ENCODE data around the gene ACTR5. TPM values are rescaled to one million over a fixed set of nuclear protein-coding genes. Genes with fewer than 3 reads are reported as not detected.
"Not testable (repeated sequence)": the region's sequence is repeated elsewhere in the genome, so short reads cannot be mapped to it uniquely, and the experiment has no call there.

The ACTR5 gene
- total RNA-seq, 2 donors from 2014 or later = 9.6 to 13.8 TPM

DNA sequence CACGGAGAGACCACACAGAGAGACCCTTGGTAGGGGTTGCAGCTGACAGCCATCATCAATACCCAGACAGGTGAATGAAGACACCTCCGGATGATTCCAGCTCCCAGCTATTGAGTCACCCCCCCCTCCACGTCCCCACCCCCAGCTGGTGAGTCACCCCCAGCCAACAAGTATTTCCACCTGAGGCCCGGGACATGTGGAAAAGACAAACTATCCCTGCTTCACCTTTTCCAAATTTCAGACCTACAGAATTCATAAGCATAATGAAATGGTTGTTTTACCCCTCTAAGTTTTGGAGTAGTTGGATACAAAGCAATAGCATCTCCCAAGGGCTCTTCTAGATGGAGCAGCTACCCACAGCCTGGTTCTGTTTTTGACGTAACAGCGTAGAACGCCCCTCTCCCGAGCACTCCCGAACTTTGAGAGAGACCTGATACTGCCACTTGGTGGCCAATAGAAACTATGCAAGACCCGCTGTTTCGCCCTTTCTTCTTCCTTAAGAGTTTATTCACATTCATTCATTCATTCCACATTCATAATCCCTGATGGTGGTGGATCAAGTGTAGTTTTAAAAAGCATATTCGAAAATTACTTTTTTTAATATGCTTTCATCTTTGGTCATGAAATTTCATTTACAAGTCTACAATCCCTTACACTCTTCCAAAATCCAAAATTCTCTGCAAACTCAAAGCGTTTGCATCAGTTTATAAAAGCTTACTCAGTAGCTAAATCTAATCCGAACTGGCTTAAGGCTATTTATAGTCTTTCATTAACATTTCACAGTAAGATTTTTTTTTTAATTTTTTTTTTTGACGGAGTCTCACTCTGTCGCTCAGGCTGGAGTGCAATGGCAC, 42.2 kb downstream of the ACTR5 start:
- Mint-ChIP-seq H3K36me3 (no peaks in the 10 kb centered on the region), H3K9me3 (no peaks in the 10 kb centered on the region), H3K27ac (no peak overlapping the region), H3K27me3 (no peaks in the 10 kb centered on the region), H3K4me1 (ENCODE audit: low read depth in 2 of 2) (peaks cover 12 to 16% of the 10 kb centered on the region in 2 donors), H3K4me3 (no peak overlapping the region)
- ATAC-seq (peak; percentile 68 to 71), DNase-seq (ENCODE audit: low spot score) (no peak)

DNA sequence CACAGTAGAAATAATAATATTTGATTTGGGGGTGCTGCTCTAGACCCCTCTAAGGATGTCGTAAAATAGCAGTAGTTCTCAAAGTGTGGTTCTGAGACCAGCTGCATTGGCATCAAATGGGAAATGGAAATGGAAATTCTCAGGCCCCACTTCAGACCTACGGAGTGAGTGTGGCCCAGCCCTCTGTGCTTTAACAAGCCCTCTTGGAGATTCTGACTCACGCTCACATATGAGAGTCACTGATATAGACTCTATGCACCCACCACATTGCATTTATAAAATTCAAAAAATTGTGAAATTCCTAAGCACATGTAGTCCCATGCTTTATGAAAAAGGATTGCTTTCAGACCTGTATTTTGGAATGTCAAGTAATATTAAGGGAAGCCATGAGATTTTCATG, 43.0 kb downstream of the ACTR5 start:
- DNase-seq (ENCODE audit: low spot score) (no peak), ATAC-seq (no peak)
- H3K27me3 Mint-ChIP-seq = no peaks in the 10 kb centered on the region
- H3K36me3 Mint-ChIP-seq = no peaks in the 10 kb centered on the region
- H3K4me3 Mint-ChIP-seq = no peak overlapping the region
- peaks cover 12 to 16% of the 10 kb centered on the region in 2 donors for H3K4me1 Mint-ChIP-seq (ENCODE audit: low read depth in 2 of 2)
- H3K9me3 Mint-ChIP-seq = no peaks in the 10 kb centered on the region
- H3K27ac Mint-ChIP-seq = no peak overlapping the region

DNA sequence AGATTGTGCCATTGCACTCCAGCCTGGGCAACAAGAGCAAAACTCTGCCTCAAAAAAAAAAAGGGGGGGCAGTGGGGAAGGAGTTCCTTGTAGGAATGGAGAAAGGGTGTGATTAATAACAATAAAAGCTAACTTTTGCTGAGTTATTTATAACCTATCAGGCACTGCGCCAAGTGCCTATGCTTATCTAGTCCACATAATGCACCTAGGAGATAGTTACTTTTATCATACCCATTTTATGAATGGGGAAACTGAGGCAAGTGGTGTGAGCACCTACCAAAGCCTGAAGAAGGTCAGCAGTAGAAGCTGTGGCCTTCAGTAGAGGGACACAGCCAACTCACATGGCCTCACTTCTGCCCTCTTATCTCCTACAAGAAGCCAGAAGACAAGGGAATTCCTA, 43.7 kb downstream of the ACTR5 start:
- no peak for ATAC-seq
- no peaks in the 10 kb centered on the region for H3K27me3 Mint-ChIP-seq
- peaks cover 12 to 16% of the 10 kb centered on the region in 2 donors for H3K4me1 Mint-ChIP-seq (ENCODE audit: low read depth in 2 of 2)
- no peaks in the 10 kb centered on the region for H3K9me3 Mint-ChIP-seq
- H3K27ac Mint-ChIP-seq = no peak overlapping the region
- no peaks in the 10 kb centered on the region for H3K36me3 Mint-ChIP-seq
- no peak for DNase-seq (ENCODE audit: low spot score)
- H3K4me3 Mint-ChIP-seq = no peak overlapping the region

DNA sequence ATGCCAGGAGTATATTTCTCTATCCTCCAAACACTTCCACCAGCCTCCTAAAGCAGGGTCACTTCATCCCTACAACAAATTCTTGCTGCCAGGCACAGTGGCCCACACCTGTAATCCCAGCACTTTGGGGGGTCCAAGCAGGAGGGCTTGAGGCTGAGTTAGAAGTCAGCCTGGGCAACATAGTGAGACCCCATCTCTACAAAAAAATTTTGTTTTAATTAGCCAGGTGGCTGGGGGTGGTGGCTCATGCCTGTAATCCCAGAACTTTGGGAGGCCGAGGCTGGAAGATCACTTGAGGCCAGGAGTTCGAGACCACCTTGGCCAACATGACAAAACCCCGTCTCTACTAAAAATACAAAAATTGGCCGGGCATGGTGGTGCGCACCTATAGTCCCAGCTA, 45.8 kb downstream of the ACTR5 start:
- not testable (repeated sequence) for H3K27ac Mint-ChIP-seq; ATAC-seq; H3K27me3 Mint-ChIP-seq; H3K9me3 Mint-ChIP-seq; H3K4me3 Mint-ChIP-seq; H3K36me3 Mint-ChIP-seq; DNase-seq (ENCODE audit: low spot score)
- H3K4me1 Mint-ChIP-seq (ENCODE audit: low read depth in 2 of 2) = peaks cover 21 to 30% of the 10 kb centered on the region in 2 donors

DNA sequence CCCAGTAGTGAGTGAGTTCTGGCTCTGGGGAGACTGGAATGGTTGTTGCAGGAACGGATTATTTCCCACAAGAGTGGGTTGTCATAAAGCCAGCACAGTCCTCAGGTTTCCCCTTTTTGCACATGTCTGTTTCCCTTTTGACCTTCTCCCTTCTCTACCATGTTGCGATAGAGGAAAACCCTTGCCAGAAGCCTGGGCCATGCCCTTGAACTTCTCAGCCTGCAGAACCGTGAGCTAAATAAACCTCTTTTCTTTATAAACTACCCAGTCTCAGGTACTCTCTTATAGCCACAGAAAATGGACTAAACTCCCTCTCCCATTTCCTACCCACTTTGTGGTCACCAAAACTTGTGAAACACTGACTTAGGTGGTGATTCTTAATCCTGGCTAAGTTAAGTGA, 50.0 kb downstream of the ACTR5 start:
- Mint-ChIP-seq H3K36me3 (peaks cover 4% of the 10 kb centered on the region), H3K4me3 (peak overlapping the region; percentile 0), H3K27ac (peak overlapping the region; percentile 69 to 80), H3K4me1 (ENCODE audit: low read depth in 2 of 2) (peaks cover 23 to 31% of the 10 kb centered on the region in 2 donors), H3K9me3 (no peaks in the 10 kb centered on the region), H3K27me3 (no peaks in the 10 kb centered on the region)
- DNase-seq (ENCODE audit: low spot score) (no peak), ATAC-seq (no peak)

DNA sequence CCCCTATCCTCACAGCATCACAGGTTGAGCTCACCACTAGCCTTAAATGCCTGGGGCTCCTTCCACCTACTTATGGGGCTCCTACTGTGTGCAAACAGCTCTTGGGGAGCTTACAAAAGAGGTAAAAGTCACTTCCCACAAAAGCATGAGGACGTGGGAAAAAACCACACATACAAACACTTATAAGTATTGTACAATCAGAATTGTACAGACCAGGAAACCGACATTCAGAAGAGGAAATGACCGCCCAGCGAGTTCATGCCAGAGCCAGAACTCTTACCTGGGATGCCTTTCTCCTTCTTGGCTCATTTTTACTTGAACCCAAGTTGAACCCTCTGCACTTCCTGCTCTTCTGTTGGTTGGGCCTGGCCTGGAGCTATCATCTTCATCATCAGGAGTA, 50.9 kb downstream of the ACTR5 start:
- peak overlapping the region; percentile 50 for H3K4me3 Mint-ChIP-seq

DNA sequence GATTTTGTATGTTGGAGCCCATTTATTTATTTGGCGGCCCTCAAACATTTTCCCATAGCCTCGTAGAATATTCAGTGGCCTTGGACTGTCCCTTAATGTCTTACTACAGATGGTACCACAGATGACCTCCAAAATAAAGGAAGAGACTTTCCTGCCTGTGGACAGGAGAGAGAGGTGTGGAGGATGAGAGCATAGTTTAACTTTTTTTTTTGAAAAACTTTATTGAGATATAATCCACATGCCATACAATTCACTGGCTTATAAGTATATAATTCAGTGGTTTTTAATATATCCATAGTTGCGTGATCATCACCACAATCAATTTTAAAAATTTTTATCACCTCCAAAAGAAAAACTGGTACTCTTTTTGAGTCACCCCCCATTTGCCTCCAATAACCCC, 52.6 kb downstream of the ACTR5 start:
- no peaks in the 10 kb centered on the region for H3K9me3 Mint-ChIP-seq
- no peak overlapping the region for H3K27ac Mint-ChIP-seq
- no peak for ATAC-seq
- H3K4me1 Mint-ChIP-seq (ENCODE audit: low read depth in 2 of 2) = peaks cover 37 to 44% of the 10 kb centered on the region in 2 donors
- no peaks in the 10 kb centered on the region for H3K27me3 Mint-ChIP-seq
- no peak for DNase-seq (ENCODE audit: low spot score)
- no peak overlapping the region for H3K4me3 Mint-ChIP-seq
- peaks cover 4% of the 10 kb centered on the region for H3K36me3 Mint-ChIP-seq

More for the DNA sequence above, 50.9 kb downstream of the ACTR5 start:
- ATAC-seq = peak in 1 of 2 donors; percentile 62
- peaks cover 27 to 33% of the 10 kb centered on the region in 2 donors for H3K4me1 Mint-ChIP-seq (ENCODE audit: low read depth in 2 of 2)
- H3K36me3 Mint-ChIP-seq = peaks cover 4% of the 10 kb centered on the region
- no peak for DNase-seq (ENCODE audit: low spot score)
- peak overlapping the region; percentile 69 to 80 for H3K27ac Mint-ChIP-seq
- H3K9me3 Mint-ChIP-seq = no peaks in the 10 kb centered on the region
- H3K27me3 Mint-ChIP-seq = no peaks in the 10 kb centered on the region

DNA sequence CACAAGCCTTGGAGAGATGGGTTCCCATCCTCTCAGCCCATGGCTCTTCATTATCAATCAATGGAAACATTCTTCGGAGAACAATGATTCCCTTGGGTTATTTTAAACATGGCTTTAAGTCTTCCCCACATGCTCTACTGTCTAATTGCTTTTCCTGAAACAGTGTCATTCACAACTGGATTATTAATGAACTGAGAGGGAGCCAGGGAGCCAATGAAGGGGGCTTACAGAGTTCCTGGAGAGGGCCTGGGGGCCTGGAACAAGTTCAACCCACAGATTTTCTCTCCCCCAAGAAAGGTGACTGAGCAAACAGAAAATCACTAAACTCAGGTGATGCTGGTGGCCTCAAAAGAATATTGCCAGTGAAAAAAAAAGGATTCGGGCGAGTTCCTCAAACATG, 56.0 kb downstream of the ACTR5 start:
- Mint-ChIP-seq H3K27ac (peak overlapping the region; percentile 87 to 93), H3K4me1 (ENCODE audit: low read depth in 2 of 2) (peaks cover 41 to 47% of the 10 kb centered on the region in 2 donors), H3K36me3 (peaks cover 6% of the 10 kb centered on the region), H3K27me3 (no peaks in the 10 kb centered on the region), H3K9me3 (no peaks in the 10 kb centered on the region), H3K4me3 (peak overlapping the region; percentile 74)
- no peak for DNase-seq (ENCODE audit: low spot score)
- no peak for ATAC-seq

DNA sequence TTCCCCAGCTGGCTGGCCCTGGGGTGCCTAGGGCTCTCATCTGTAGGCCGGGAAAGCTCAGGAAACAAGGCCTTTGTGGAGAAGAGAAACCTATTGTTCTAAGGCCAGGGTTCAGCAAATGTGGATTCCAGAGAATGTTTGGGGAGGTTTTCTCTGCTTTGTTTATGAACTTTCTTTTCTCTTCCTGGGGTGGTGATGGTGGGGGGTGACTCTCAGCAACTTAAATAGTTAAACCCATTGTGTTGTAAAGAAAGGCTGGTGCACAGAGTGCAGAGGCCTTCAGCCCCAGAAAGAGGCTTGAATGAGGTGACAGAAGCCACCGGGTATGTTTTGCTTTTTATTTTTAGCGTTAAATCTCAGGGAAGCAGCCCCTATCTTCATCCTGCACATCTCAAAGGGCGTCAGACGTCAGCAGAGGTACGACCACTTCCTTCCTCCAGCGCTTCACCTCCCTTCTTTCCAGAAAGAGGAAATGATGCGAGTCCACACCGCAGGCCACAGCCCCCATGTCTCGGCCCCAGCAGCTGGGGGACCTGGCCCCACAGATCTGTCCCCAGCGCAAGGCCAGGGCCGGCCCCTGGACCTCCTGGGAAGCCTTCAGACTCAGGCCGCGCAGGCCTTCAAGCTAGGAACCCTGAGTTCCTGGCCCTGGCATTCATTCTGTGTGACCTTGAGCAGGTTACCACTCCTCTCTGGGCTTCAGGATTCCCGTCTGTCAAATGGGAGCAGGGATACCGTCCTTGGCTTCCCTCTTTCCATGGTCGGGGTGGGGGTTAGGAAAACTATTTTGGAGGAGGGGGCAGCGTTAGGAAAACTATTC, 56.6 kb downstream of the ACTR5 start:
- peaks cover 42 to 46% of the 10 kb centered on the region in 2 donors for H3K4me1 Mint-ChIP-seq (ENCODE audit: low read depth in 2 of 2)
- DNase-seq (ENCODE audit: low spot score) = peak; percentile 85
- ATAC-seq = peak; percentile 79 to 86
- H3K27ac Mint-ChIP-seq = peak overlapping the region; percentile 87 to 93
- H3K27me3 Mint-ChIP-seq = no peaks in the 10 kb centered on the region
- peaks cover 6% of the 10 kb centered on the region for H3K36me3 Mint-ChIP-seq
- H3K9me3 Mint-ChIP-seq = no peaks in the 10 kb centered on the region
- peak overlapping the region; percentile 74 for H3K4me3 Mint-ChIP-seq

DNA sequence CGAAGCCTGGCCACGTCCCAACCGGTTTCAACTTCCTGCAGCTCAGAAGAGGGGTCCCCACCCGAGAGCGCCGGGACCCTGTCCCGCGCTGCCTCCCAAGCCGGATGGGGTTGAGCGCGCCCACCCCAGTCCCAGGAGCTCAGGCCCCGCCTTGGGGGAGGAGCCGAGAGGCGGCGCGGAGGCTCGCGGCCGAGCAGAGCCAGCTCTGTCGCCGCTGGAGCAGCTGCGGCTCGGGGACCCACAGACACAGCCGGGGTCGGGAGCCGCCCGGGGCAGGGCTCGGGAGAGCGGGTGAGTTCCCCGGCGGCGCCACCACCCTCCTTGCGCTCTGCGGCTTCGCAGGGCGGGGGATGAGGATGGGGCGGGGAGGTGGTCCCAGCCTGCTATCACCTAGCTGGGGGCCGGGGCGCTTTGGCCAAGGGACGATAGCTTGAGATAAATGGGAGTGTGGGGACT, 57.3 kb downstream of the ACTR5 start, which contains the start of gene PPP1R16B:
Gene PPP1R16B (plus strand): TSS at position 196 of the 456 bp plus-strand sequence. CDS start 30,229 bp downstream, outside the sequence.
- DNase-seq (ENCODE audit: low spot score) = peak; percentile 89
- H3K4me1 Mint-ChIP-seq (ENCODE audit: low read depth in 2 of 2) = peaks cover 48 to 53% of the 10 kb centered on the region in 2 donors
- peaks cover 6% of the 10 kb centered on the region for H3K36me3 Mint-ChIP-seq
- peak within 1 kb of the TSS; percentile 98 for H3K4me3 Mint-ChIP-seq
- no peaks in the 10 kb centered on the region for H3K9me3 Mint-ChIP-seq
- H3K27me3 Mint-ChIP-seq = no peaks in the 10 kb centered on the region
- peak; percentile 90 to 92 for ATAC-seq
- H3K27ac Mint-ChIP-seq = peak within 1 kb of the TSS; percentile 90 to 93

DNA sequence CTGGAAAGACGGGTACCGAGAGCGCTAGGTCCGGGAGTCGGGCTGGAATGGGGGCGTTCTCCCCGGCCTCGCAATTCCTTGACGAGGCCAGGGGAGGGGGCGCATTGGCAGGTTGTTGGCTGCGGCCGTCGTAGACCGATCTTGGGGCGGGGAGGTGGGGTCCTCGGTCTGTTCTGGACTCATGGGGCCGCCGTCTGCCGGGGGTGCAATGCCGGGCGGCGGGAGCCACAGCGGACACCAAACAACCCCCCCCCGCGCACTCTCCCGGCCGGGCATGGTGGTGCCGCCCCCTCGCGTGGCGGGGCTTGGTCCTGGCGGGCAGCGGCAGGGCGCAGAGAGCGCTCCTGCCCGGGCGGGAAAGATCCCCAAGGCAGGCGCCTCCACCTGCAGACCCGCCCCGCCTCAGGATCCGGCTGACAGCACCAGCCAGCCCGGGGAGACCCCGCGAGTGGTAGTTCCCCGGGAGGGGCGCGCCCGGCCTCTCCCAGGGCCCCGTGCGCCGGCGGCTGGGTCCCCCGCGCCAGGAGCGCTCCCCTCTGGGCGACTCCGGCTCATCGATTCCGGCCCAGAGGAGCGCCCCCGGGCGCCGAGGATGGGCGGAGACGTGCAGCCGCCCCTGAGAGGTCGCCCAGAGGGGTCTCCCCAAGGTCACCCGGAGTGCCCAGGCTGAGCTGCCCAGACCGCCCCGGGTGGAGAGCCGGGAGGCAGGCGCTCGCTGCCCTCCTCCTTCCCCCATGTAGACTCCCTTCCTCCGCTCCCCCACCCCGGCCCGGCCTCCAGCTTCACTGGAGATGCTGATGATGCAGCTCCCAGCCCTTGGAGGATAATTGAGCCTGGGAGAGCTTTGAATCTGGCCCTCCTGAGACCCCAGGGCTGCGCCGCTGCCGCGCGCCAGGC, 57.9 kb downstream of the ACTR5 start:
- H3K9me3 Mint-ChIP-seq = no peaks in the 10 kb centered on the region
- peak overlapping the region; percentile 98 for H3K4me3 Mint-ChIP-seq
- peaks cover 6% of the 10 kb centered on the region for H3K36me3 Mint-ChIP-seq
- H3K4me1 Mint-ChIP-seq (ENCODE audit: low read depth in 2 of 2) = peaks cover 54 to 59% of the 10 kb centered on the region in 2 donors
- peak overlapping the region; percentile 90 to 93 for H3K27ac Mint-ChIP-seq
- H3K27me3 Mint-ChIP-seq = no peaks in the 10 kb centered on the region
- peak; percentile 45 to 60 for ATAC-seq
- peak; percentile 66 for DNase-seq (ENCODE audit: low spot score)

DNA sequence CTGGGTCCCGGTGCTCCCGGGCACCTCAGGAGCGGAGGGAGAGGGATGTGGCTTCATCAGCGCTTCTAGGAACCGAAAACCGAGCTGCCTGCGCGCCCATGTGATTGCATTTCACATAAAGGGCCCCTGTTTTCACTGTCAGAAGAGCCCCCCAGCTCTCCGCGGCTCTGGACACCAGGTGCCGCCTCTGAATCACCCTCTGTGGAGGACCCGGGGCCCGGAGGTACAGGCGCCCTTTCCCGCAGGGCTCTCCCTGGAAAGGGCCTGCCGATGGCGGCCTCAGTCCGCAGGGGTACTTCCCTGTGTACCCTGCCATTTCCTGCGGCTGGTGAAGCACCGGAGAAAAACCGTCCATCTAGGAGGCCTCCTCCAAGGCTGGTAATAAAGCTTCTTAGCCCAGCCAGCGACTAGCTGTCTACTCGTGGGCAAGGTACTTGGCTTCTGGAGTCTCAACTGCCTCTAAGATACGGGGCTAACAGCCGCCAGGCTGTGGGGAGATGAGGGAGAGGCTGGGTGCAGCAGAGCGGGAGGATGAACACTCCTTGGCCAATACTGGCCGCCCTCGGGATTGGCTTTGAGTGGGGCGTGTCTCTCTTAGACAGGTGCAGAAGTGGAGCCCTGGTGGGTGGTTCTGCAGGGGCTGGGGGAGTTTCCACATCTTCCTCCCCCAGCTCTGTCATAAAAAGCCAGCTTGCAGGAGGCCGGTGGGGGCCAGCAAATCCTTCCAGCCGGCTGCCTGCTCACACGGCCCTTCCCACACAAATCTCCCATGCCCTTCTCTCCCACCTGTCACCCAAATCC, 58.8 kb downstream of the ACTR5 start:
- Mint-ChIP-seq H3K27me3 (no peaks in the 10 kb centered on the region), H3K27ac (peak overlapping the region; percentile 90), H3K4me1 (ENCODE audit: low read depth in 2 of 2) (peaks cover 60 to 68% of the 10 kb centered on the region in 2 donors), H3K9me3 (no peaks in the 10 kb centered on the region), H3K4me3 (peak overlapping the region; percentile 98), H3K36me3 (peaks cover 9% of the 10 kb centered on the region)
- DNase-seq (ENCODE audit: low spot score) (peak; percentile 73), ATAC-seq (peak in 1 of 2 donors; percentile 8)
